ENCODE results near the gene CLCN6. TPM values are rescaled to one million over a fixed set of nuclear protein-coding genes. Genes with fewer than 3 reads are reported as not detected.
A peak's percentile ranks its signal among the peaks of the same experiment; 100 is the strongest.

The CLCN6 gene
- total RNA-seq, 2 experiments from 2014 or later, result 13.2 to 15.7 TPM

- Mint-ChIP-seq H3K4me3 (no peak overlapping the region), H3K27ac (no peak overlapping the region), H3K36me3 (ENCODE audit: low read depth) (peaks cover 14% of the 10 kb centered on the region), H3K4me1 (no peaks in the 10 kb centered on the region), H3K9me3 (no peaks in the 10 kb centered on the region), H3K27me3 (no peaks in the 10 kb centered on the region)
- DNase-seq, result no peak
- CTCF ChIA-PET, result interaction anchor here (0.5 to 1.2 kb wide), 3 partner anchors 13 to 27 kb away, joined by 3 to 5 read pairs (median 4); no protein-coding TSS in a partner anchor
- POLR2A ChIA-PET, result no interaction called here
These were observed 22.5 kb downstream of the CLCN6 start for GRCh38 chr1:11828511-11828910.

DNA sequence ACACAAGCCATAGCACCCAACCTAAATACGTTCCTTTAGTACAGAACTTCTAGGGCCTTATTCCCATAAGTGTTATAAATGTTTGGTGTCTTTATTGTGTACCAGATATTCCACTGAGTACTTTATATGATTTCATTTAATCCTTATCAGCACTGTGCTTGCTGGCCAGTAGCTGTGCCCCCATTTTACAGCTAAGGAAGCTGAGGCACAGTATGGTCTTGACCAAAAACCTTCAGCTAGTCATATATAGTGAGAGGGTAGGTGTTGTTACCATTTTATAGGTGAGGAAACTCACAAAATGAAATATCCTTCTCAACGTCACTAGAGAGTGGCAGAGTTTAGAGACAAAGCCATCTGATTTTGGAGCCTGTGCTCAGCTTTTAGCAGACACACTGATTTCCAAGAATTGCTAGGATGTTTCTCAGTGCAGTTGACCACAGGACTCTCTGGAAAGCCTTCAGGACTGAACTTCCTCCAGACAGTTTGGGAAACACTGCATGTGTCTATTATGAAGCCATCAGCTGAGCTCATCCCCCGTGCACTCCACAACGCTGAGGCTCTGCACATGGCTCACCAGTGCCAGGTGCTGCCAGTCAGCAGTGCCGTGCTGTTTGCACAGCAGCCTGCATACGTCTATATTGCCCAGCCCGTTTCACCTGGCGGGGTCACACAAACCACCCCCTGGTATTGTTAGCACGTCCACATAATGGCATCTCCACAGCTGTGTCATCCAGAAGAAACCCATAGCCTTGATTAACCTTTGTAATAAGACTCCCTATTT is 26.1 kb downstream of the CLCN6 start:
- Mint-ChIP-seq H3K9me3 (no peaks in the 10 kb centered on the region), H3K36me3 (ENCODE audit: low read depth) (peaks cover 11% of the 10 kb centered on the region), H3K27me3 (no peaks in the 10 kb centered on the region), H3K4me3 (no peak overlapping the region), H3K4me1 (no peaks in the 10 kb centered on the region), H3K27ac (no peak overlapping the region)
- ChIA-PET CTCF (no interaction called here), POLR2A (no interaction called here)
- no peak for DNase-seq

GRCh38 chr1:11833497-11833896 is 27.5 kb downstream of the CLCN6 start:
- POLR2A ChIA-PET, result no interaction called here
- no peak for DNase-seq
- no peak overlapping the region for H3K4me3 Mint-ChIP-seq
- H3K27me3 Mint-ChIP-seq, result no peaks in the 10 kb centered on the region
- no peak overlapping the region for H3K27ac Mint-ChIP-seq
- peaks cover 10% of the 10 kb centered on the region for H3K36me3 Mint-ChIP-seq (ENCODE audit: low read depth)
- peaks cover under 1% of the 10 kb centered on the region for H3K4me1 Mint-ChIP-seq
- H3K9me3 Mint-ChIP-seq, result no peaks in the 10 kb centered on the region
- CTCF ChIA-PET, result no interaction called here

- H3K9me3 Mint-ChIP-seq, result no peaks in the 10 kb centered on the region
- CTCF ChIA-PET, result no interaction called here
- H3K27me3 Mint-ChIP-seq, result no peaks in the 10 kb centered on the region
- H3K4me1 Mint-ChIP-seq, result peaks cover 2% of the 10 kb centered on the region
- H3K4me3 Mint-ChIP-seq, result no peak overlapping the region
- POLR2A ChIA-PET, result no interaction called here
- peaks cover 13% of the 10 kb centered on the region for H3K36me3 Mint-ChIP-seq (ENCODE audit: low read depth)
- no peak overlapping the region for H3K27ac Mint-ChIP-seq
- no peak for DNase-seq
These were observed 27.9 kb downstream of the CLCN6 start for GRCh38 chr1:11833900-11834299.

GRCh38 chr1:11835441-11836225 is 29.6 kb downstream of the CLCN6 start:
- ChIA-PET POLR2A (interaction anchor here (2.2 kb wide), 1 partner anchor 72 kb away, joined by 13 read pairs; no protein-coding TSS in a partner anchor), CTCF (interaction anchor here (0.6 to 1.6 kb wide), 3 partner anchors 19 to 543 kb away, joined by 3 to 4 read pairs (median 3); no protein-coding TSS in a partner anchor)
- peaks cover 12% of the 10 kb centered on the region for H3K36me3 Mint-ChIP-seq (ENCODE audit: low read depth)
- H3K27me3 Mint-ChIP-seq, result no peaks in the 10 kb centered on the region
- DNase-seq, result no peak
- peaks cover 2% of the 10 kb centered on the region for H3K4me1 Mint-ChIP-seq
- H3K4me3 Mint-ChIP-seq, result no peak overlapping the region
- no peak overlapping the region for H3K27ac Mint-ChIP-seq
- H3K9me3 Mint-ChIP-seq, result no peaks in the 10 kb centered on the region

DNA sequence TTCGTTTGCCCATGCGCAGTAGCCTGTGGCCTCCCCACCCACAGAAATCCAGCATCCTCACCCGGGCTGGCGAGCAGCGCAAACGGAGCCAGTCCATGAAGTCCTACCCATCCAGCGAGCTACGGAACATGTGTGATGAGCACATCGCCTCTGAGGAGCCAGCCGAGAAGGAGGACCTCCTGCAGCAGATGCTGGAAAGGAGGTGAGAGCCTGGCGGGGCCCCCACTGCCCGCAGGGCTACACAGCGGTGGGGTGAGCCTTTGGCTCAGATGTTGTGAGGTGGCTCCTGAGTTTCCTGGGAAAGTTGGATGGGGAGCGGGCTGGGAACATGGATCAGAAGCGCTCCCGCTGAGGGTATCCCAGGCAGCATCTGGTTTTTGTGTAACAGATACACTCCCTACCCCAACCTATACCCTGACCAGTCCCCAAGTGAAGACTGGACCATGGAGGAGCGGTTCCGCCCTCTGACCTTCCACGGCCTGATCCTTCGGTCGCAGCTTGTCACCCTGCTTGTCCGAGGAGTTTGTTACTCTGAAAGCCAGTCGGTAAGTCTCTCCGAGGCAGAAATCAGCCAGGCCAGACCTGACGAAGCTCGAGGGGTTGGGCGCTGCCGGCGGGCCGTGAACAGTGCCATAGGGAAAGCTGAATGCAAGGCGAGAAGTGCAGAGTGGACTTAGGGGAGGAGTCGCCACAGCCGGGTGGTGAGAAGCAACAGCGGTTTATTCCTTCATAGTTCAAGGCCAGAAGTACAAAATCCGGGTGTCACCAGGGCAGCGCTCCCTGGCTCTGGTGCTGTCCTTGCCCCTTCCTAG is 31.2 kb downstream of the CLCN6 start:
- CTCF ChIA-PET, result interaction anchor here (0.6 to 1.6 kb wide), 5 partner anchors 20 to 131 kb away, joined by 3 to 8 read pairs (median 4); no protein-coding TSS in a partner anchor
- no peaks in the 10 kb centered on the region for H3K9me3 Mint-ChIP-seq
- no peaks in the 10 kb centered on the region for H3K27me3 Mint-ChIP-seq
- peaks cover 2% of the 10 kb centered on the region for H3K4me1 Mint-ChIP-seq
- H3K4me3 Mint-ChIP-seq, result no peak overlapping the region
- no peak overlapping the region for H3K27ac Mint-ChIP-seq
- POLR2A ChIA-PET, result interaction anchor here (2.2 kb wide), 1 partner anchor 71 kb away, joined by 13 read pairs; no protein-coding TSS in a partner anchor
- peaks cover 17% of the 10 kb centered on the region for H3K36me3 Mint-ChIP-seq (ENCODE audit: low read depth)
- no peak for DNase-seq

- Mint-ChIP-seq H3K27ac (no peak overlapping the region), H3K9me3 (no peaks in the 10 kb centered on the region), H3K4me1 (peaks cover 4% of the 10 kb centered on the region), H3K4me3 (no peak overlapping the region), H3K27me3 (no peaks in the 10 kb centered on the region), H3K36me3 (ENCODE audit: low read depth) (peaks cover 17% of the 10 kb centered on the region)
- no peak for DNase-seq
- ChIA-PET CTCF (interaction anchor here (0.7 to 1.8 kb wide), 8 partner anchors 10 to 142 kb away, joined by 3 to 8 read pairs (median 4); partner anchors contain the start of genes MFN2 and NPPA), POLR2A (no interaction called here)
These were observed 31.9 kb downstream of the CLCN6 start for GRCh38 chr1:11837767-11838348.

DNA sequence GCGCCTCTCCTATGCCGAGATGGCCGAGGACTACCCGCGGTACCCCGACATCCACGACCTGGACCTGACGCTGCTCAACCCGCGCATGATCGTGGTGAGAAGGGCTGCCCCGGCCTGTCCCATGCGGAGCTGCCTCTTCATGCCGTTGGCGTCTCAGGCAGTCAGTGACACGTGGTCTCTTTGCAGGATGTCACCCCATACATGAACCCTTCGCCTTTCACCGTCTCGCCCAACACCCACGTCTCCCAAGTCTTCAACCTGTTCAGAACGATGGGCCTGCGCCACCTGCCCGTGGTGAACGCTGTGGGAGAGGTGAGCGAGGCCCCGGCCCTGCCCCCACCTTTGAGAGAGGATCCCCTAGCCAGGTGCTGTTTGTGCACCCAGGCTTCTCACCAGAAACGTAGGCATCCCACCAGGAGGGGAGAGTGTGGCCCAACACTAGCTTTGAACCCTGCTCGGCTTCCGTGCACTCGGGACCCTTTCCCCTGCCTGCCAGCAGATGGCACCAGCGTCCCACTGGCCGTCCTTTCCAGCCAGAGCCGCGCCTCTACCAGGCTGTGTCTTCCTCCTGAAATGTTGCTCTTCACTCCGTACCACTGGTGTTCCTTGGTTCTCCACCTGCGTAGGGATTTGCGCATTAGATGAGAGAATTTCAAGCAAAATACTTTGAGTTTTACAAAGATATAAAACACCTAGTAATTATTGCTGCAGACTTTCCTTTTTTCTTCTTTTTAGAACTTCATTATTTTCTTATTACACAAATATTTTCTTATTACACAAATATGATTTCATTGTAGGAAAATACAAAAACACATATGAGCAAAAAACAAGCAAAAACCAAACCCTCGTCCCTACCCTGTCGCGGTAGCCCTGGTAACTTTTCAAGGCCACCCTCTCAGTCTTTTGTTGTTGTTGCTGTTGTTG is 32.6 kb downstream of the CLCN6 start:
- Mint-ChIP-seq H3K36me3 (ENCODE audit: low read depth) (peaks cover 17% of the 10 kb centered on the region), H3K4me1 (peaks cover 4% of the 10 kb centered on the region), H3K27me3 (no peaks in the 10 kb centered on the region), H3K27ac (no peak overlapping the region), H3K4me3 (no peak overlapping the region), H3K9me3 (no peaks in the 10 kb centered on the region)
- ChIA-PET CTCF (interaction anchor here (0.7 to 1.8 kb wide), 8 partner anchors 9 to 142 kb away, joined by 3 to 8 read pairs (median 4); partner anchors contain the start of genes MFN2 and NPPA), POLR2A (interaction anchor here (0.9 kb wide), 1 partner anchor 39 kb away, joined by 3 read pairs; no protein-coding TSS in a partner anchor)
- DNase-seq, result peak; percentile 74

- no peak overlapping the region for H3K27ac Mint-ChIP-seq
- DNase-seq, result no peak
- H3K4me1 Mint-ChIP-seq, result peaks cover 4% of the 10 kb centered on the region
- H3K27me3 Mint-ChIP-seq, result no peaks in the 10 kb centered on the region
- H3K4me3 Mint-ChIP-seq, result no peak overlapping the region
- H3K9me3 Mint-ChIP-seq, result no peaks in the 10 kb centered on the region
- CTCF ChIA-PET, result interaction anchor here (0.6 to 1.8 kb wide), 3 partner anchors 41 to 69 kb away, joined by 3 to 5 read pairs (median 3); no protein-coding TSS in a partner anchor
- peaks cover 17% of the 10 kb centered on the region for H3K36me3 Mint-ChIP-seq (ENCODE audit: low read depth)
- POLR2A ChIA-PET, result interaction anchor here (0.9 kb wide), 1 partner anchor 38 kb away, joined by 3 read pairs; no protein-coding TSS in a partner anchor
These were observed 34.0 kb downstream of the CLCN6 start for GRCh38 chr1:11839727-11840705.

- ChIA-PET CTCF (interaction anchor here (1.6 kb wide), 1 partner anchor 13 kb away, joined by 5 read pairs; no protein-coding TSS in a partner anchor), POLR2A (no interaction called here)
- Mint-ChIP-seq H3K9me3 (no peaks in the 10 kb centered on the region), H3K4me1 (peaks cover 4% of the 10 kb centered on the region), H3K27ac (no peak overlapping the region), H3K4me3 (no peak overlapping the region), H3K36me3 (ENCODE audit: low read depth) (peaks cover 21% of the 10 kb centered on the region), H3K27me3 (no peaks in the 10 kb centered on the region)
- no peak for DNase-seq
These were observed 35.5 kb downstream of the CLCN6 start for GRCh38 chr1:11841245-11842153.
